ENCODE measurements around the gene SH3RF1. TPM values are rescaled to one million over a fixed set of nuclear protein-coding genes. Genes with fewer than 3 reads are reported as not detected.
A peak's percentile ranks its signal among the peaks of the same experiment; 100 is the strongest.

The SH3RF1 gene
- 75.3 and 97.7 TPM in 2 replicates for total RNA-seq (2013; cell fraction: nucleolus; rRNA removed)
- total RNA-seq (2014; rRNA removed) (10.0 and 10.4 TPM in 2 replicates), total RNA-seq (2014; rRNA removed; fragmentation: Illumina TruSeq; extraction: Trizol) (8.1 and 8.5 TPM in 2 replicates), total RNA-seq (2021) (22.2 and 22.5 TPM in 2 replicates), polyA plus RNA-seq (2011; rRNA removed) (6.5 and 6.9 TPM in 2 replicates), polyA plus RNA-seq (2014; fragmentation: Illumina TruSeq; extraction: Trizol) (10.1 and 10.8 TPM in 2 replicates), polyA plus RNA-seq (2014; fragmentation: Nextera tagmentation; extraction: Ambion mirVana) (10 to 100 TPM in 1 of 2 experiments, 1 to 10 TPM in 1; 4.5 to 10.7 TPM), polyA plus RNA-seq (2014; rRNA removed) (7.1 and 8.8 TPM in 2 replicates), polyA plus RNA-seq (2016; fragmentation: Nextera tagmentation; extraction: Ambion mirVana) (10 to 100 TPM; 16.2 to 18.4 TPM), polyA minus RNA-seq (2011; rRNA and poly(A)+ RNA removed) (33.0 and 48.6 TPM in 2 replicates), Bru-seq, nascent RNA (percentile 83 among the genes with signal in this experiment), BruChase-seq, experiment 1, labeled RNA remaining after a 6-hour chase (percentile 68 among the genes with signal in this experiment), BruChase-seq, experiment 2, labeled RNA remaining after a 2-hour chase (percentile 73 among the genes with signal in this experiment)
- polyA plus RNA-seq (2011; ENCODE audit: low read depth), result 2.5 TPM
- polyA plus RNA-seq (2011; cell fraction: cytosol; rRNA removed), result 7.1 and 7.4 TPM in 2 replicates
- polyA plus RNA-seq (2011; cell fraction: nucleus; rRNA removed), result 9.4 and 10.8 TPM in 2 replicates
- polyA plus RNA-seq (2012), result 3.5 and 4.4 TPM in 2 replicates
- polyA minus RNA-seq (2011; cell fraction: cytosol; rRNA and poly(A)+ RNA removed), result 10.5 and 13.1 TPM in 2 replicates
- 19.3 and 32.3 TPM in 2 replicates for polyA minus RNA-seq (2011; cell fraction: nucleus; rRNA and poly(A)+ RNA removed)
- long read RNA-seq, experiment 1, full-length matches to known transcripts, result 1 of 6 reads
- long read RNA-seq, experiment 1, partial matches to known transcripts, result 4 of 6 reads
- long read RNA-seq, experiment 1, other reads (novel, unspliced or antisense), result 1 of 6 reads
- long read RNA-seq, experiment 2, partial matches to known transcripts, result 5 of 11 reads
- long read RNA-seq, experiment 2, other reads (novel, unspliced or antisense), result 6 of 11 reads

DNA sequence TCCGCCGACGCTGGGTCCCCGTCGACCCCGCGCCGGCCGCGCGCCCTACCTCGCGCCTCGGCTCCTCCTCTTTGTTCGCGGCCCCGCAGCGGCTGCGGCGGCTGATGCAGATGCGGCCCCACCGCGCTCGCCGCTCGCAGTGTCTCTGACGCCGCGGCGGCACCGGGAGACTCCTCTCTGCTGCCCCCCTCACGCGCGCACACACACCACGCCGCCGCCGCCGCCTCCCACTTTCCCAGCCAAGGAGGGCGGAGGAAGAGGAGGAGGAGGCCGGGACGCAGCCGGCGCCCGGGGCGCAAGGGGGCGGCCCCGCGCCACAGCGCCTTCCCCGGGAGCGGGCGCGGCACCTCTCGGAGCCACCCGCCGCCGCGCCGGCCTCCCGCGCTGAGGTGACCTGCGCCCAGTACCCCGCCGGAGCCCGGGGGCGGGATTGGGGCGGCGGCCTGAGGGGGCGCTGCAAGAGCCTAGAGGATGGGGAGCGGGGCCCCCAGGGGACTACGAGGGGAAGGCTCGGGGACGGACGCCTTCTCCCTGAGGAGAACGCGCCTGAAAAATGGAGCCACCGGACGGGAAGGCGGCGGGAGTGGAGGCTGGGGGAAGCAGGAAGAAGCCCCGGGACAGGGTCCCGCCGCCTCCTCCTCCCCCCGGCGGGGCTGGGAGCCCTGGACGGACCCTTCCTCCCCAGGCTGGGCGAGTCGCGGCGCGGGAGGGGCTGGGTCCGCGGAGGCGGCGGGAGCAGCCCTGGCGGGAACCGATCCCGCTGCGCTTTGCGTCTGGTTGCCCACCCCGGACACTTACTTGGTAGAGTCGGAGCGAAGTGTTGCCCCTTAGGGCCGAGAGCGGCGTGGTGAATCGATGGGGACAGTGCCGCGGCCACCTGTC lies at the start of gene SH3RF1:
TSS of gene SH3RF1 (minus strand) at position 147 of the 882 bp plus-strand sequence. CDS start 1,744 bp downstream, outside the sequence.
- Histone ChIP-seq H3K27ac (ENCODE audit: control insufficient read depth, insufficient read depth) (peak within 1 kb of the TSS; percentile 75), H3K79me2 (ENCODE audit: control insufficient read depth, insufficient read depth, low read length) (peaks cover 43% of the 10 kb centered on the region), H3K4me1 (ENCODE audit: control insufficient read depth, insufficient read depth, low read length) (peaks cover 14% of the 10 kb centered on the region), H3K4me2 (ENCODE audit: control insufficient read depth, insufficient read depth) (peak within 1 kb of the TSS; percentile 85), H3K9me3 (replicated peaks; ENCODE audit: control insufficient read depth, insufficient read depth, low read length) (no peaks in the 10 kb centered on the region), H2AFZ (ENCODE audit: control insufficient read depth, low read depth, low read length) (peak within 1 kb of the TSS; percentile 86), H4K20me1 (ENCODE audit: control insufficient read depth, insufficient read depth) (no peaks in the 10 kb centered on the region), H3K4me3 (peak within 1 kb of the TSS; percentile 80), H3K27me3 (replicated peaks in 1 of 2; ENCODE audit: control insufficient read depth in 2 of 2, insufficient read depth in 2 of 2, low read length in 1 of 2) (no peaks in the 10 kb centered on the region), H3K9ac (ENCODE audit: control insufficient read depth, insufficient read depth, low read length) (peak within 1 kb of the TSS; percentile 88), H3K36me3 (ENCODE audit: control insufficient read depth in 2 of 2, insufficient read depth in 2 of 2, low read length in 1 of 2) (no peaks in the 10 kb centered on the region)
- intact Hi-C loops (cut with micrococcal nuclease; ENCODE audit: unreplicated experiment) (loop anchor here (2.0 to 10.0 kb wide), 6 partner anchors 60 to 346 kb away; no protein-coding TSS in a partner anchor), in situ Hi-C loops (cut with MboI) (no loop called here)
- no TSS peak for BruUV-seq (replicated peaks)
- ChIA-PET RAD21 (ENCODE audit: unreplicated experiment) (interaction anchor here (1.1 to 6.0 kb wide), 13 partner anchors 15 to 261 kb away, joined by 3 to 64 read pairs (median 8); partner anchors contain the start of gene CBR4), SMC1A (ENCODE audit: uncharacterized antibody, unreplicated experiment) (interaction anchor here (0.8 to 6.6 kb wide), 12 partner anchors 10 to 263 kb away, joined by 3 to 102 read pairs (median 10); no protein-coding TSS in a partner anchor), POLR2A (interaction anchor here (2.4 to 4.0 kb wide), 3 partner anchors 10 to 167 kb away, joined by 9 to 21 read pairs (median 17); no protein-coding TSS in a partner anchor), CTCF (interaction anchor here (0.8 to 4.7 kb wide), 12 partner anchors 10 to 219 kb away, joined by 3 to 37 read pairs (median 7); no protein-coding TSS in a partner anchor)
- WGBS (ENCODE audit: insufficient coverage, insufficient replicate concordance, low lambda C conversion rate, missing lambda C conversion rate), result under 1% methylated on average over 89 of the region's 110 CpGs
- DNase-seq (ENCODE audit: low read depth, low spot score) (no peak), ATAC-seq (peak; percentile 79), FAIRE-seq (no peak)
- peak; percentile 17 to 42; a peak in 2 of 4 replicates for TF ChIP-seq IKZF2 (IDR thresholded peaks at IDR 0.05)
- 0 out of 2 replicates have a peak, but pooled peaks have one; percentile 27 for TF ChIP-seq ZNF24 (IDR thresholded peaks at IDR 0.05)
- TF ChIP-seq STAT1 (conservative IDR thresholded peaks at IDR 0.05), result 0 out of 2 replicates have a peak, but pooled peaks have one; percentile 56
- TF ChIP-seq BACH1 (IDR thresholded peaks at IDR 0.05; ENCODE audit: borderline replicate concordance), result peak; percentile 78; the same call in 1 of the 2 replicates
- TF ChIP-seq, protein P1, sequence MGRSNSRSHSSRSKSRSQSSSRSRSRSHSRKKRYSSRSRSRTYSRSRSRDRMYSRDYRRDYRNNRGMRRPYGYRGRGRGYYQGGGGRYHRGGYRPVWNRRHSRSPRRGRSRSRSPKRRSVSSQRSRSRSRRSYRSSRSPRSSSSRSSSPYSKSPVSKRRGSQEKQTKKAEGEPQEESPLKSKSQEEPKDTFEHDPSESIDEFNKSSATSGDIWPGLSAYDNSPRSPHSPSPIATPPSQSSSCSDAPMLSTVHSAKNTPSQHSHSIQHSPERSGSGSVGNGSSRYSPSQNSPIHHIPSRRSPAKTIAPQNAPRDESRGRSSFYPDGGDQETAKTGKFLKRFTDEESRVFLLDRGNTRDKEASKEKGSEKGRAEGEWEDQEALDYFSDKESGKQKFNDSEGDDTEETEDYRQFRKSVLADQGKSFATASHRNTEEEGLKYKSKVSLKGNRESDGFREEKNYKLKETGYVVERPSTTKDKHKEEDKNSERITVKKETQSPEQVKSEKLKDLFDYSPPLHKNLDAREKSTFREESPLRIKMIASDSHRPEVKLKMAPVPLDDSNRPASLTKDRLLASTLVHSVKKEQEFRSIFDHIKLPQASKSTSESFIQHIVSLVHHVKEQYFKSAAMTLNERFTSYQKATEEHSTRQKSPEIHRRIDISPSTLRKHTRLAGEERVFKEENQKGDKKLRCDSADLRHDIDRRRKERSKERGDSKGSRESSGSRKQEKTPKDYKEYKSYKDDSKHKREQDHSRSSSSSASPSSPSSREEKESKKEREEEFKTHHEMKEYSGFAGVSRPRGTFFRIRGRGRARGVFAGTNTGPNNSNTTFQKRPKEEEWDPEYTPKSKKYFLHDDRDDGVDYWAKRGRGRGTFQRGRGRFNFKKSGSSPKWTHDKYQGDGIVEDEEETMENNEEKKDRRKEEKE (IDR thresholded peaks at IDR 0.05), result peak; percentile 22; the same call in 1 of the 2 replicates
- no peak for TF ChIP-seq TBL1XR1 (IDR thresholded peaks at IDR 0.05; ENCODE audit: low read depth, low read length)
- no peak for TF ChIP-seq CBFB (IDR thresholded peaks at IDR 0.05; ENCODE audit: low read depth)
- TF ChIP-seq RAD21 (IDR thresholded peaks at IDR 0.05; ENCODE audit: insufficient read depth, low read depth, low read length), result peak; percentile 44
- TF ChIP-seq SIN3A (IDR thresholded peaks at IDR 0.05; ENCODE audit: low read depth, low read length), result no peak
- TF ChIP-seq PAX5 (IDR thresholded peaks at IDR 0.05; ENCODE audit: borderline replicate concordance, low read depth, low read length), result 0 out of 2 replicates have a peak, but pooled peaks have one; percentile 15
- TF ChIP-seq ZSCAN29 (IDR thresholded peaks at IDR 0.05), result 0 out of 2 replicates have a peak, but pooled peaks have one; percentile 43
- TF ChIP-seq BHLHE40 (IDR thresholded peaks at IDR 0.05; ENCODE audit: borderline replicate concordance in 1 of 2, low read depth in 2 of 2, low read length in 1 of 2), result peak in 1 of 2 experiments; percentile 85; a peak in 2 of 4 replicates

All from GM12878 (cell line).